ENCODE results near the gene RNU4-1.

The RNU4-1 gene

GRCh38 chr12:120287491-120287890, 5.5 kb downstream of the RNU4-1 start:
- no peak for DNase-seq

DNA sequence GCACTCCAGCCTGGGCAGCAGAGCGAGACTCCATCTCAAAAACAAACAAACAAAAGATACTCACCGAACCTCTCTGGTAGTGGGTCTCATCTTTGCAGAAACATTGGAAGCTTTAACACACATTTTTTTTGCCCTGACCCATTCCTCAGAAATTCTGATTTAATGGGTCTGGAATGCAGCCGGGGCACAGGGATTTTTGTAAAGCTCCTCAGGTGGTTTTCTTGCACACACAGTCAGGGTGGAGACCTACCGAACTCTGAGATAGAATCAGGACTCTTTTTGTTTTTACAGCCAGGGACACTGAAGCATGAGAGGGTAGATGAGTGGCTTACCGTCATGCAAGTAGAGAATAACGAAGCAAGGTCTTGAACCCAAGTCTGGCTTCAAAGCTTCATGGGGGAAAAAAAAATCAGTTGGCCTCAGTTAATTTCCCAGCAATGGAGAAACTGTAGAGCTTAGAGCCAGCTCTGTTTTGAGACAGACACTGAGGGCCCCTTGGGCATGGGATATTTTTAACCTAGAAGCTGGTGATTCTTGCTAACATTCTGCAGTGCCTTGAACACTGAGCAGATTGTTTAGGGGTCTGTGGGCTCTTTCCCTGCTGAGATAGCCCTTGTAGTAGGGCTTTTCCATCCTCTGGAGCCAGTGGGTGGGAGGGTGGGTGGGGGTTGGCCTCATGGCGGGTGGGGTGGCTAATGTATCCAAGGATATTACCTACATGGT, 6.1 kb downstream of the RNU4-1 start:
- no peak for DNase-seq

GRCh38 chr12:120284381-120284780, 8.7 kb downstream of the RNU4-1 start:
- no peak for DNase-seq

DNA sequence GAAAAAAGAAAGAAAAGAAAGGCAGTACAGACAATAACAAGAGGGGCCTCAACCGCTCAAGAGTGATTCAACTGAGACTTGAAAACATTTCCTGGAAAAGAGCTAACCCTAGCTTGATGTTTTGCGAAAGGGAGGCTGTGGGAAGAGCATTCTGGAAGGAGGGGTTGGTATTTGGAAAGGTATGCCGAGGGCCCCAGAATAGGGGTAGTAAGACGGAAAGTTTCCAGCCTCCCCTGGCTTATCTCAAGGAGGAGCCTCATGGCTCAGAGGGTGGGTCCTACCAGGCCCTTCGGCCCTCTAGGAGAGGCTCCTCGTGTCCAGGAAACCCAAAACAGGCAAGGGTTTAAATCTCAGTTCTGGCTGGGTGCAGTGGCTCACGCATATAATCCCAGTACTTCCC, 9.7 kb downstream of the RNU4-1 start:
- no peak for DNase-seq

DNA sequence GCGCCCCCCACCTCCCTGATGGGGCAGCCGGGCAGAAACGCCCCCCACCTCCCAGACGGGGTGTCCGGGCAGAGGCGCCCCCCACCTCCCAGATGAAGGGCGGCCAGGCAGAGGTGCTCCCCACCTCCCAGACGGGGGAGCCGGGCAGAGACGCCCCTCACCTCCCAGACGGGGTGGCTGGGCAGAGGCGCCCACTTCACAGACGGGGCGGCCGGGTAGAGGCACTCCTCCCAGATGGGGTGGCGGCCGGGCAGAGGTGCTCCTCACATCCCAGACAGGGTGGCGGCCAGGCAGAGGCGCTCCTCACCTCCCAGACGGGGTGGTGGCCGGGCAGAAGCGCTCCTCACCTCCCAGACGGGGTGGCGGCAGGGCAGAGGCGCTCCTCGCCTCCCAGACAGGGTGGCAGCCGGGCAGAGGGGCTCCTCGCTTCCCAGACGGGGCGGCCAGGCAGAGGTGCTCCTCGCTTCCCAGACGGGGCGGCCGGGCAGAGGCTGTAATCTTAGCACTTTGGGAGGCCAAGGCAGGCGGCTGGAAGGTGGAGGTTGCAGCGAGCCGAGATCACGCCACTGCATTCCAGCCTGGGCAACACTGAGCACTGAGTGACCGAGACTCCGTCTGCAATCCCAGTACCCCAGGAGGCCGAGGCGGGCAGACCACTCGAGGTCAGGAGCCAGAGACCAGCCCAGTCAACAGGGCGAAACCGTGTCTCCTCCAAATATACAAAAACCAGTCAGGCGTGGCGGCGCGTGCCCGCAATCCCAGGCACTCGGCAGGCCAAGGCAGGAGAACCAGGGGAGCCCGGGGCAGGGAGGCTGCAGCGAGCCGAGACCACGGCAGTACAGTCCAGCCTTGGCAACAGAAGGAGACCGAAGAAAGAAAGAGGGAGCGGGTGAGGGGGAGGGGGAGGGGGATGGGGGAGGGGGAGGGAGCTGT, 14.6 kb downstream of the RNU4-1 start:
- DNase-seq, result no peak

- no peak for DNase-seq
Observed at GRCh38 chr12:120276734-120277133, 16.3 kb downstream of the RNU4-1 start.

DNA sequence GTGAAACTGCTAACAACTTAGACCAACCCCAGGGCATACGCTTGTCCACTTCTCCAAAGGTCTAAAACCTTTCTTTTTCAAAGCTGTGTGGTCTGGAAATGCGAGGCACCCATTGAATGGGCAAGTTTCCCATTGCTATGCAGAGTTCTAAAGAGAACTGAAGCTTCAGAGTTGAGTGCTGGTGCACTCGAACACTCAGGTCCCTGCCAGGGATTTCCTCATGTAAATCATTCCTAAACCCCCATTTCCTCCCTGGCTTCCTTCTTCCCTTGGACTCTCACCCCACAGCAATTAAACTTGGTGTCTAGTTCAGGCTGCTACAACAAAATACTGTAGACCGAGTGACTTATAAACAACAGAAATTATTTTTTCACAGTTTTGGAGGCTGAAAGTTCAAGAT, 25.3 kb downstream of the RNU4-1 start:
- no peak for DNase-seq

GRCh38 chr12:120266180-120266870, 26.7 kb downstream of the RNU4-1 start:
- DNase-seq, result no peak

- DNase-seq, result peak; percentile 70
Observed at GRCh38 chr12:120265473-120266179, 27.4 kb downstream of the RNU4-1 start, which contains the start of gene PXN. PXN (minus strand) TSS chr12:120265730; CDS start chr12:120265629, 101 bp downstream.

DNA sequence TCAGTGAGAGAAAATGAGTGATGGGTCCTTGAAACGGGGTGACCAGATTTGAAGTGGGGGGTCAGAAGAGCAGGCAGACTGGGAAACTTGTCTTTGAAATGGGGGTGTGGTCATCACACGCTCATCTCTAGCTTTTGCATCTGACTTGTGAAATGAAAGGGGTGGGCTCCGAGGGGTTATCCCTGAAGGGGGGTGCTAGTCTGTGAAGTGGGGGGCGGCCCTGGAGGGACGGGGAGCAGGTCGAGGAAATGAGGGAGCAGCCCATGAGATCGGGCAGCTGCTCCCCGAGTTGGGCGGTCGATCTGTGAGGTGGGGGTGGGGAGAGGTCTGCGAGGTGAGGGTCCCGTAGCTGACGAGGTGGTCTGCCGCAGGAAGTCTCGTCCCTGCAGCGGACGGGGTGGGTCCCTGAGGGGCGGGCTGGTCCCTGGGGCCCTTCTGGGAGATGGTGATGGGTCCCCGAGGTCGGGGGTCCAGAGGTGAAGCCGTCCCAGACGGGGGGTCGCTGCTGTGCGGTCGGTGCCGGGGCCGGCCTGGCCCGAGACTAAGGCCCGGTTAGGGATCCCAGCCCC, 28.0 kb downstream of the RNU4-1 start:
- DNase-seq, result no peak

DNA sequence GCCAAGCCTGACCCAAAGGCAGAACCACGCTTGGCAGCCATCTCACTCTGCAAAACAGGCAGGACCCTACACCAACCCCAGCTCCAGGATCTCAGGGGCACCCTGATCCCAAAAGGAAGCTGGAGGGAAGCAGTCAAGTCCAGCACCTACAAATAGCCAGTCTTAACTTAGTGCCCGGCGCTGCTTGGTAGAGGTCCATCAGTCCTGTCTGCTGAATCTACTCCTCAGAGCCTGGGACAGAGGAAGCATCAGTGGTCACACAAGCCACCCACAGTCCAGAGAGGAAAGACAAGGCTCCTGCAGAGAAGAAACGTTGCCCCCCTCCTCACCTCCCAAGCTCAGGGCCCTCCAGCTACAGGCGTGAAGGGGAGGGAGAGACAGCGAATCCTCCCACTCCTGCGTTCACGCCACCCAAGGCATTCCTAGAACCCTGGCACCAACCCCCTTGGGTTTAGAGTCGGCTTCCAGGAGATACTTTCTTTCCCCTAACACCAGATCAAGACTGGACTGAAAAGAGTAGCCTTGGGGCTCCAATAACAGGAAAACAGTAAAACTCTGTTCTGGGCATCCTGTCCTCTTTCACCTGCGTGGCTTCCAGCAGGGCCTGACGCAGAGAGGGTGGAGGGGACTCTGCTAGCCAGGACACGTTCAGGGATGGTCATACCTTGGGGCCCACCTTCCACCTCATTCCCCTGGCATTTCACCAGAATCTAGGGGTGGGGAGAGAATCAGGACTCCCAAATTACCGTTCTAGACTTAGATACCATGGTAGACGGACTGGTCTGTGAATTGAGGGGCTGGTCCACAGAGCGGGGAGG, 28.7 kb downstream of the RNU4-1 start:
- no peak for DNase-seq

GRCh38 chr12:120263748-120264085, 29.3 kb downstream of the RNU4-1 start:
- no peak for DNase-seq

GRCh38 chr12:120262852-120263747, 29.9 kb downstream of the RNU4-1 start:
- DNase-seq, result no peak

- DNase-seq, result no peak
Observed at GRCh38 chr12:120261951-120262851, 30.8 kb downstream of the RNU4-1 start.

- DNase-seq, result no peak
Observed at GRCh38 chr12:120260607-120261006, 32.4 kb downstream of the RNU4-1 start.

DNA sequence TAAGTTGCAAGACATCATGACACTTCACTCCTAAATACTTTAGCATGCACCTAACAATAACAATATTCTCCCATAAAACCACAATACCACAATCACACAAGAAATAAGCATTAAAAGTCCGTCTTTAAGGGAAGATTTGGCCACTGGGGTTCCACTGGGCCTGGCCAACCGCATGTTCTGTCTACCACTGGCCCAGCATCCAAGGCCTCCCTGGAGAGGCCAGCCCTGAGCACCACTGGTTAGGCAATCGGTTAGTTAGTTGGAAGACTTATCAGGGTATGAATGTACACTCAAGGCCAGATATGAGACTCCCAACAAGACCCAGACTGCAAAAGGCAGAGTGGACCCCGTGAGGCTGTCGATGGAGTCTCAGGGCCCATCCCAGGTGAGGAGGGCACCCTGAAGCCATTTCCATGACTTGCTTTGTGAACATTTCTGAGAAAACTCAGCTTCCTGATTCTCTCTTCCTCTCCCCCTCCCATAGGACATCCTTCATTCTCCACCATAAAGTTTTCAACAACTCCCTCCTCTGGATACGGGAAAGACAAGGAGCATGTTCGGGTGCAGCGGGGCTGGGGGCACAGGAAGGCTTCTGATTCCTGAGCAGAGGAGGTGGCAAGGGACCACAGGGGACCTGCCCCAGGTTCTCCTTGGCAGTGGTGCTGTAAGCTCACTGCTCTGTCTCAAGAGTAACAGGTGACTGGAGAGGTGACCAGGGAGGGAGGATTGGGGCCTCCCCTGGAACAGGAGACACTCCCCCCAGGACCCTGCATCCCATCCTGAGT, 33.4 kb downstream of the RNU4-1 start:
- no peak for DNase-seq

DNA sequence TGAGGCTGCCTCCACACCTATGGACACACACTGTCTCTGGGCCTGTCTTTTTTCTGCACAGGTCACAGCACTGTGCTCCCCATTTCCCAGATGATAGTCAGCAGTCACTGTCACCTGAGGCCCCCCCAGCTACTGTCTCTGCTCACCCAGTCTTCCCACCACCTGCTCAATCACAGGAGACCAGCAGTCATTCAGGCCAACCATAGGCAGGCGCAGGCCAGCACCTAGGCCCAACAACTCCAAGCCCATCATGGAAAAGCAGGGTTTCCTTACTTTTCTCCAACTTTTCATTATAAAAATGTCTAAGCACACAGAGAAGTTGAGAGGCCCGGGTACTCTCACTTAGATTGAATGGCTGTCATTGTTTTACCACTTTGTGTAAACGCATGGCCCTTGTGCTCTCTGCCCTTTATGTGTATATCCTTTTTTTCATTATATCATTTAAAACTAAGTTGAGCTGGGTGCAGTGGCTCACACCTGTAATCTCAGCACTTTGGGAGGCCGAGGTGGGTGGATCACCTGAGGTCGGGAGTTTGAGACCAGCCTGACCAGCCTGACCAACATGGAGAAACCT, 34.6 kb downstream of the RNU4-1 start:
- no peak for DNase-seq

All from KG1 (cell line).